WTC11 (cell line): Measurements from ENCODE around the gene MEGF6. TPM values are rescaled to one million over a fixed set of nuclear protein-coding genes. Genes with fewer than 3 reads are reported as not detected.

Experiments used
- ATAC-seq: fragments of 200-7000 bp; cut with Tn5 transposase; 2 replicates; pipeline ENCODE4 v1.10.0; 2021; ENCODE audit warnings: mild to moderate bottlenecking, moderate library complexity
- CTCF ChIA-PET: fragments of 300-600 bp; sonication (Branson Sonifier 250); formaldehyde crosslinking; loops from one replicate; lab custom pipeline; 2021; ENCODE audit warnings: antibody characterized with exemption; lab: Charles Lee
- POLR2A ChIA-PET: fragments of 350-600 bp; sonication (Branson Sonifier 250); formaldehyde crosslinking; loops from one replicate; lab custom pipeline; 2021; ENCODE audit warnings: antibody characterized with exemption; lab: Charles Lee
- DNase-seq: peaks from one replicate; pipeline ENCODE4 v3.0.0; 2021; ENCODE audit warnings: low spot score
- H3K27ac Mint-ChIP-seq: 2 replicates; pipeline ENCODE4 v1.8.0; 2021; ENCODE audit warnings: mixed read lengths
- H3K27me3 Mint-ChIP-seq: 2 replicates; pipeline ENCODE4 v1.8.0; 2021; ENCODE audit warnings: low read depth, mild to moderate bottlenecking, moderate library complexity, mixed read lengths
- H3K36me3 Mint-ChIP-seq: 2 replicates; pipeline ENCODE4 v1.8.0; 2021; ENCODE audit warnings: mixed read lengths
- H3K4me1 Mint-ChIP-seq: 2 replicates; pipeline ENCODE4 v1.8.0; 2022; ENCODE audit warnings: mixed read lengths
- H3K4me3 Mint-ChIP-seq: 2 replicates; pipeline ENCODE4 v1.8.0; 2021; ENCODE audit warnings: mild to moderate bottlenecking, moderate library complexity, mixed read lengths
- H3K9me3 Mint-ChIP-seq: 2 replicates; pipeline ENCODE4 v1.8.0; 2021; ENCODE audit warnings: mixed read lengths
- ARID4B ChIP-seq: sonication (generic); formaldehyde crosslinking; IDR thresholded peaks from 2 replicates; pipeline ENCODE4 v1.8.0; 2023; ENCODE audit warnings: missing genetic modification reagents, mild to moderate bottlenecking, borderline replicate concordance
- ATF6 ChIP-seq: sonication (generic); formaldehyde crosslinking; IDR thresholded peaks from 2 replicates; pipeline ENCODE4 v1.8.1; 2023; ENCODE audit warnings: mild to moderate bottlenecking, missing genetic modification reagents
- CTCF ChIP-seq: fragments of 200-600 bp; IDR thresholded peaks from 2 replicates; pipeline ENCODE4 v1.8.0; 2022; ENCODE audit warnings: antibody characterized with exemption
- E2F4 ChIP-seq: sonication (generic); formaldehyde crosslinking; IDR thresholded peaks from 2 replicates; pipeline ENCODE4 v1.8.1; 2022; ENCODE audit warnings: low read depth, mild to moderate bottlenecking, moderate library complexity, missing genetic modification reagents, borderline replicate concordance
- ETV6 ChIP-seq: sonication (generic); formaldehyde crosslinking; IDR thresholded peaks from 2 replicates; pipeline ENCODE4 v1.8.1; 2022; ENCODE audit warnings: mild to moderate bottlenecking, missing genetic modification reagents
- FOXK1 ChIP-seq: sonication (generic); formaldehyde crosslinking; IDR thresholded peaks from 2 replicates; pipeline ENCODE4 v1.8.0; 2022; ENCODE audit warnings: mild to moderate bottlenecking, moderate library complexity, missing genetic modification reagents
- OVOL2 ChIP-seq: fragments of 250-450 bp; sonication (Bioruptor Pico); IDR thresholded peaks from 2 replicates; pipeline ENCODE4 v1.9.0; 2021; ENCODE audit warnings: mild to moderate bottlenecking, borderline replicate concordance
- PRDM15 ChIP-seq: sonication (generic); formaldehyde crosslinking; IDR thresholded peaks from 2 replicates; pipeline ENCODE4 v1.8.0; 2022; ENCODE audit warnings: missing genetic modification reagents
- RORB ChIP-seq: fragments of 250-450 bp; sonication (Bioruptor Pico); IDR thresholded peaks from 2 replicates; pipeline ENCODE4 v1.9.0; 2021; ENCODE audit warnings: mild to moderate bottlenecking
- SMAD4 ChIP-seq: sonication (generic); formaldehyde crosslinking; IDR thresholded peaks from 2 replicates; pipeline ENCODE4 v1.8.0; 2022; ENCODE audit warnings: mild to moderate bottlenecking, missing genetic modification reagents
- ZNF396 ChIP-seq: fragments of 250-450 bp; sonication (Bioruptor Pico); IDR thresholded peaks from 2 replicates; pipeline ENCODE4 v1.8.0; 2021; ENCODE audit warnings: mild to moderate bottlenecking, moderate library complexity, borderline replicate concordance
- ZNF532 ChIP-seq: fragments of 250-450 bp; sonication (Bioruptor Pico); IDR thresholded peaks from 2 replicates; pipeline ENCODE4 v1.9.0; 2021; ENCODE audit warnings: mild to moderate bottlenecking, borderline replicate concordance
- ZSCAN18 ChIP-seq: fragments of 250-450 bp; sonication (Bioruptor Pico); IDR thresholded peaks from 2 replicates; pipeline ENCODE4 v2.1.2; 2022; ENCODE audit warnings: mild to moderate bottlenecking, moderate library complexity
- total RNA-seq: library from RNA; stranded (reverse); gene quantifications from 3 replicates; pipeline ENCODE4 v1.2.3, GENCODE V29; 2021

Gene MEGF6
- total RNA-seq, 1 experiment from 2014 or later = 24.9 TPM

DNA sequence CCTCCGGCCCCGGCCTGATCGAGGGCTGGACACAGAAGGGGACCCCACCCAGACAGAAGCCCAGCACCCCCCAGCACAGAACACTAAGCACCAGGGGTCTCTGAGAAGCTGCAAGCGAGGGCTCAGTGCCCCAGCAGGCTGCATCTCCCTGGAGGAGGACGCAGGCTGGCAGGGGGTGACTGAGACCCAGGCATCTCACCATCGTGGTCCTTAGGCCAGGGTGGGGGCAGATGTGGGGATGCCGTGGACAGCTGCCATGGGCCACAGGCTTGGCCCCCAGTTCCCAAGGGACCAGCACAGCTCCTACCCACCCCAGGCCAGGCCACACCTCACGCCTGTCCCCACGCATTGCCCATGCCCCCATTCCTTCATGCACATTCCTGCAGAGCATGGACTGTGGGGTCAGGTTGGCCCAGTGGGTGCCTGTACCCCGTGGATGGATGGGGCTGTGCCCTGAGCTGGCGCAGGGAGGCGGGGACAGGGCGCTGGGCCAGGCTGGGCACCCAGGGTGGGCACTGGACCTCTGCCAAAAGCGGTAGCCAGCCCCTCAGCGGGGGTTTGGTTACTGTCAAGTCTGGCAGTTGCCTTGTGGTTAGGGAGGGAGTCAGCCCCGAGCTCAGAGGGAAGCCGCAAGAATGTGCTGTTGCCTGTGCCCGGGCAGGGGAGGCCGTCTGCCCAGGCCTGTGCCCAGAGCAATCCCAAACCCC, 95.4 kb downstream of the MEGF6 start (continued):
- TF ChIP-seq ZNF532 (CRISPR knock-in tag) = no peak

DNA sequence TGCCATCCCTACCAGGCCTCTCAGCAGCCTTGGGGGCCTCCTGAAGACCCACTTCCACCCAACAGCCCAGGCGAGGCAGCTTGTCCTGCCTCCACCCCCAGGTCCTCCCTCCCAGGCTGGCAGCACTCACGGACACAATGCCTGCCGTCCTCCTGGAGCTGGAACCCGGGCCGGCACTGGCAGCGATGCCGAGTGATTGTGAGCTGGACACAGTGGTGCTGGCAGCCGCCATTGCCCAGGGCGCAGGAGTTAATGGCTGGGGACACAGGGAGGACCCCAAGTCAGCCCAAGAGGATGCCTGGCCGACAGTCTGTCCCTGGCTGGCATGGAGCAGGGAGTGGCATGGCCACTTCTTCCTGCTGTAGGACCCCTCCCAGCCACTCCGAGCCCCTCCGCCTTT, 96.0 kb downstream of the MEGF6 start:
- no peak for DNase-seq
- Mint-ChIP-seq H3K9me3 (no peaks in the 10 kb centered on the region), H3K27ac (no peak overlapping the region), H3K36me3 (peaks cover 3% of the 10 kb centered on the region; the same call in 1 of the 2 replicates), H3K27me3 (no peaks in the 10 kb centered on the region), H3K4me1 (no peaks in the 10 kb centered on the region), H3K4me3 (no peak overlapping the region)
- POLR2A ChIA-PET = no interaction called here
- ATAC-seq = no peak
- CTCF ChIA-PET = interaction anchor here (1.3 to 2.0 kb wide), 2 partner anchors 24 to 212 kb away, joined by 4 to 6 read pairs; no protein-coding TSS in a partner anchor
- TF ChIP-seq ETV6 = no peak
- no peak for TF ChIP-seq ATF6 (CRISPR knock-in tag)
- TF ChIP-seq ZNF396 (CRISPR knock-in tag) = no peak
- TF ChIP-seq OVOL2 (CRISPR knock-in tag) = no peak
- no peak for TF ChIP-seq E2F4 (CRISPR knock-in tag)
- no peak for TF ChIP-seq ARID4B (CRISPR knock-in tag)
- no peak for TF ChIP-seq PRDM15
- no peak for TF ChIP-seq ZSCAN18 (CRISPR knock-in tag)
- no peak for TF ChIP-seq CTCF
- TF ChIP-seq SMAD4 (CRISPR knock-in tag) = no peak
- no peak for TF ChIP-seq RORB
- no peak for TF ChIP-seq FOXK1 (CRISPR knock-in tag)
